GM10248 (cell line): ENCODE measurements around the gene SLC10A7.

Experiments used
- CTCF ChIA-PET: fragments of 300-600 bp; sonication (Branson Sonifier 250); formaldehyde crosslinking; extraction: SDS; loops from one replicate; lab custom pipeline; 2021; ENCODE audit warnings: antibody characterized with exemption; lab: Yijun Ruan, JAX
- POLR2A ChIA-PET: fragments of 350-650 bp; sonication (Branson Sonifier 250); formaldehyde crosslinking; extraction: SDS; loops from one replicate; lab custom pipeline; 2020; ENCODE audit warnings: antibody characterized with exemption; lab: Yijun Ruan, JAX
- DNase-seq: peaks from one replicate; pipeline ENCODE4 v3.0.0; 2012; ENCODE audit errors: extremely low spot score
- TF ChIP-seq, protein P1 (sequence below): IDR thresholded peaks from 2 replicates; pipeline ENCODE4 v1.5.1; 2012; ENCODE audit warnings: mild to moderate bottlenecking, low read depth; ENCODE audit errors: extremely low read depth, missing control alignments, control extremely low read depth

The SLC10A7 gene

DNA sequence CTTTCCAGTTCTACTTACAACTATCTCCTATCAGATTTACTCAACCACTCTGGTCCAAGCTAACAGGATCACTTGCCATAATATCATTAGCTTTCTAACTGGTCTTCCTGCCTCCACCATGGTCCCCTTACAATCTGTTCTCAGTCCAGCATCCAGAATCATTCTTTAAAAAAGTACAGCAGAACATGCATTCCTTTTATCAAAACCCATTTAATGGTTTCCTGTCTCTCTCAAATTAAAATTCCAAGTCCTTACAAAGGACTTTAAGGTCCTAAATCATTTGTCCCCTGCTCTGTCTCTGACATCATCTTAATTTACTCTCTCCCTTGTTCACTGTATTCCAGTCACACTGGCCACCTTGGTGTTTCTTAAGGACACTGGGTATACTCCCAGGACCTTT is 202.8 kb downstream of the SLC10A7 start:
- TF ChIP-seq, protein P1, sequence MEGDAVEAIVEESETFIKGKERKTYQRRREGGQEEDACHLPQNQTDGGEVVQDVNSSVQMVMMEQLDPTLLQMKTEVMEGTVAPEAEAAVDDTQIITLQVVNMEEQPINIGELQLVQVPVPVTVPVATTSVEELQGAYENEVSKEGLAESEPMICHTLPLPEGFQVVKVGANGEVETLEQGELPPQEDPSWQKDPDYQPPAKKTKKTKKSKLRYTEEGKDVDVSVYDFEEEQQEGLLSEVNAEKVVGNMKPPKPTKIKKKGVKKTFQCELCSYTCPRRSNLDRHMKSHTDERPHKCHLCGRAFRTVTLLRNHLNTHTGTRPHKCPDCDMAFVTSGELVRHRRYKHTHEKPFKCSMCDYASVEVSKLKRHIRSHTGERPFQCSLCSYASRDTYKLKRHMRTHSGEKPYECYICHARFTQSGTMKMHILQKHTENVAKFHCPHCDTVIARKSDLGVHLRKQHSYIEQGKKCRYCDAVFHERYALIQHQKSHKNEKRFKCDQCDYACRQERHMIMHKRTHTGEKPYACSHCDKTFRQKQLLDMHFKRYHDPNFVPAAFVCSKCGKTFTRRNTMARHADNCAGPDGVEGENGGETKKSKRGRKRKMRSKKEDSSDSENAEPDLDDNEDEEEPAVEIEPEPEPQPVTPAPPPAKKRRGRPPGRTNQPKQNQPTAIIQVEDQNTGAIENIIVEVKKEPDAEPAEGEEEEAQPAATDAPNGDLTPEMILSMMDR: no peak
- POLR2A ChIA-PET: no interaction called here
- no peak for DNase-seq
- CTCF ChIA-PET: interaction anchor here (1.3 kb wide), 1 partner anchor 12 kb away, joined by 4 read pairs; no protein-coding TSS in a partner anchor

DNA sequence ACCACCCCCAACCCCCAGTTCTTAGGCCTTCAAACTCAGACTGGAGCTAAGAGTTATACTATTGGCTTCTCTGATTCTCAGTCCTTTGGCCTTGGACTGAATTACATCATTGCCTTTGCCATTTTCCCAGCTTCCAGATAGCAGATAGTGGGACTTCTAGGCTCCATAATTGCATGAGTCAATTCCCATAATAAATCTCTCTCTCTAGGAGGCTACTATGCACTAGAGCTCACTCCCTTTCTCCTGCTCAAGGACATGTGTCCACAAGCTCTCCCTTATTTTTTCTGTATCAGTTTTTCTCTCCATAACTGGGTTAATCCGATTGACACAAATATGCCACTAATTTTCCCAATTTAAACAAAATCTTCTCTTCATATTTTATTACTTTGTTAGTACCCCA is 204.0 kb downstream of the SLC10A7 start:
- ChIA-PET POLR2A (no interaction called here), CTCF (interaction anchor here (0.7 to 1.5 kb wide), 6 partner anchors 13 to 53 kb away, joined by 3 to 4 read pairs (median 3); no protein-coding TSS in a partner anchor)
- TF ChIP-seq, protein P1: no peak
- DNase-seq: no peak

DNA sequence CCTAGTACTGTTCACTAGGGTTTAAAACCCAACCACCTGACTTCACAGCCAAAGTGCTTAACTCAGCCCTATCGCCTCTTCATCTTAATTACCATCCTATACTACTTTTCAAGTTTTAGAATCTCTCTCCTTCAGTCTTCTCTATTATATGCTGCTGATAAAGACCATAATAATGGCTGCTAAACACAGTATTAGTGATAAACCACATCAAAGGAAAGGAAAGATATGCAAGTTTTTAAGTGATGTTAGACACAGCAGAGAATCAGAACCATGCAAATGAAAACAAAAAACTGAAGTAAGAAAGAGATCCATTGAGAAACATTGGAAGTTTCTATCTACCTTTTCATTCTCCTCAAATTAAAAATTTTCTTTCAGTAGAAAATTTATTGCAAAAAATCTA is 206.6 kb downstream of the SLC10A7 start:
- ChIA-PET CTCF (interaction anchor here (1.1 to 2.5 kb wide), 2 partner anchors 11 to 13 kb away, joined by 3 to 12 read pairs; no protein-coding TSS in a partner anchor), POLR2A (no interaction called here)
- TF ChIP-seq, protein P1: no peak
- DNase-seq: no peak

DNA sequence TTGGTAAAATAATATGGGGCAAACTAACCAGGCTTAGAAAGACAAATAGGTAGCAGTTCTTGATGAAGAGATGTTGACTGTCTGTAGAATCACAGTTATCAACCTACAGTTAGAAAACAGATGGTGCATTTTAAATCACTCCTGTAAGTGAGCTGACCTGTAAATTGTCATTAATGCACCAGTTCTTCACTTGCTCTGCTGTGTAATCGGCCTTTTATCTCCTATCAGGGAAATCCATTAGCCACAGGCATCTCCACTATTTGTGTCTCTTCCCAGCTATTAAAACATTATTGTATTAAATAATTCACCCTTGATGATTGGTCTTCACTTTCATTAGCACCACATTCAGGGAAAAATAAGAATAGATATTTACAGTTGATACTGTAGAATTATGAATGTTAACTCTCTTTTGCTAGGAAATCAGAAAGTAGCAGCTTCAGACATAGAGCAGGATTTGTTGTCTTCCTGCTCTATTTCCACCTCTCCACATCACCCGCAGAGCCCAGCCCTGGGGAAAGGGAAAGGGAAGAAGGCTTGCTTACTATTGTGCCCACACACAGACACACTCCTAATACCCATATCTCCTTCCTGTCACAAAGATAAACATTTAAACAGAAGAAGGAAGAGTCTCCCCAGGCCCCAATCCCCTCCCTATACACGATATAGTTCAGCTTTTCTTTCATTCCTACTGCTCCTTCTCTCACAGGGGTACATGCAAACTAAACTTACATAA is 210.3 kb downstream of the SLC10A7 start:
- POLR2A ChIA-PET: no interaction called here
- CTCF ChIA-PET: interaction anchor here (1.1 to 2.2 kb wide), 5 partner anchors 9 to 69 kb away, joined by 3 to 6 read pairs (median 4); no protein-coding TSS in a partner anchor
- TF ChIP-seq, protein P1: no peak
- DNase-seq: no peak

DNA sequence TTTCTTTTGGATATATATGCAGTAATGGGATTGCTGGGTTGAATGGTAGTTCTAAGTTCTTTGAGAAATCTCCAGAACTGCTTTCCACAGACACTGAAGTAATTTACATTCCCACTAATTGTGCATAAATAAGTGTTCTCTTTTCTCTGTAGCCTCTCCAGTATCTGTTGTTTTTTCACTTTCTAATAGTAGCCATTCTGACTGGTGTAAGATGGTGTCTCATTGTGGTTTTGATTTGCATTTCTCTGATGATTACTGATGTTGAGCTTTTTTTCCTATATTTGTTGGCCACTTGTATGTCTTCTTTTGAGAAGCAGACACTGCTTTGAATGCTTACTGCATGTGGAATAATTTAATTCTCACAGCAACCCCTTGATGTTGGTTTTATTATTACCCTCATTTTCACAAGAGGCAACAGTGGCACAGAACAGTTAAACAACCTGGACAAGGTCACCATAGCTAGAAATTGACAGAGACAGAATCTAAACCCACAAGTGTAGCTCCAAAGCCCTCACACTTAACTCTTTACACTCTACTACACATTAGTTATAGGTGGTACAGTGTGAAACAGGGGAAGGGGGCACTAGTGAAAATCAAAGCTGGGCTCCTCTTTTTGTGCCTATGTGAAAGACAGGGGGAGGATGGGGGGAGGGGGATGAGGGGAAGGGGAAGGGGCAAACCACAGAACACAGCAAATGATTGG is 211.3 kb downstream of the SLC10A7 start:
- CTCF ChIA-PET: interaction anchor here (0.8 to 2.2 kb wide), 5 partner anchors 10 to 107 kb away, joined by 3 to 6 read pairs (median 4); no protein-coding TSS in a partner anchor
- TF ChIP-seq, protein P1: no peak
- no peak for DNase-seq
- POLR2A ChIA-PET: no interaction called here

DNA sequence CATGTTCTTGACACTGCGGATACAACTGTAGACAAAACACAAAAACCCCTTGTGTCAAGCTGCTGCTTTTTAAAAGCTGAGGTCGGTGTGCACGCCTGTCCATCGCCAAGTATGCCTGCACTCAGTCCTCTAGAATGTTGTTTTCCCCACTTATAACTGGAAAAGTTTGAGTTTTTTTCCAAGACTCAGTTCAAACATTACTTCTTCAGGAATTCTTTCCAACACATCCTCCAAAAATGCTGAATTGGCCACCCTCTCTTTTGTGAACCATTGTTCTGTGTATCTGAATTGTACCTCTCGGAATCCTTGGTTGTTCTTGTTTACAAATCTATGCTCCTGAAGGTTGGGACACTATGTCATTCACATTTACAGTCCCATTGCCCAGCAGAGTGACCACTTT is 212.8 kb downstream of the SLC10A7 start:
- TF ChIP-seq, protein P1: no peak
- CTCF ChIA-PET: interaction anchor here (0.8 kb wide), 1 partner anchor 36 kb away, joined by 4 read pairs; no protein-coding TSS in a partner anchor
- no peak for DNase-seq
- POLR2A ChIA-PET: no interaction called here
